Ishikawa (cell line): ENCODE data around the gene SHISA3.

ENCODE experiments used
- CEBPB ChIP-seq: IDR thresholded peaks from 2 replicates; pipeline ENCODE4 v1.6.1; 2012
- CREB1 ChIP-seq: IDR thresholded peaks from 2 replicates; pipeline ENCODE4 v1.6.1; 2012; ENCODE audit warnings: low read depth
- EGR1 ChIP-seq: IDR thresholded peaks from 2 replicates; pipeline ENCODE4 v1.6.1; 2012
- EP300 ChIP-seq: IDR thresholded peaks from 2 replicates; pipeline ENCODE4 v1.6.1; 2012; ENCODE audit warnings: borderline replicate concordance
- FOXM1 ChIP-seq: IDR thresholded peaks from 2 replicates; pipeline ENCODE4 v1.6.1; 2012; ENCODE audit warnings: low read depth, borderline replicate concordance
- MAX ChIP-seq: IDR thresholded peaks from 2 replicates; pipeline ENCODE4 v1.6.1; 2012
- NFIC ChIP-seq: IDR thresholded peaks from 2 replicates; pipeline ENCODE4 v1.6.1; 2012
- RAD21 ChIP-seq: IDR thresholded peaks from 2 replicates; pipeline ENCODE4 v1.6.1; 2012; ENCODE audit warnings: low read depth
- REST ChIP-seq: IDR thresholded peaks from 2 replicates; pipeline ENCODE4 v1.6.1; 2012; ENCODE audit warnings: low read depth, mild to moderate bottlenecking
- TAF1 ChIP-seq: IDR thresholded peaks from 2 replicates; pipeline ENCODE4 v1.6.1; 2012; ENCODE audit warnings: low read depth, mild to moderate bottlenecking
- TCF12 ChIP-seq: IDR thresholded peaks from 2 replicates; pipeline ENCODE4 v1.6.1; 2012; ENCODE audit warnings: low read depth
- TEAD4 ChIP-seq: IDR thresholded peaks from 2 replicates; pipeline ENCODE4 v1.6.1; 2012
- USF1 ChIP-seq: IDR thresholded peaks from 2 replicates; pipeline ENCODE4 v1.6.1; 2012
- YY1 ChIP-seq: IDR thresholded peaks from 2 replicates; pipeline ENCODE4 v1.6.1; 2012; ENCODE audit warnings: low read depth
- ZBTB7A ChIP-seq: IDR thresholded peaks from 2 replicates; pipeline ENCODE4 v1.6.1; 2012; ENCODE audit warnings: low read depth

Gene SHISA3

GRCh38 chr4:42377497-42377896, 19.8 kb upstream of the SHISA3 start:
- TF ChIP-seq RAD21, result no peak
- no peak for TF ChIP-seq TAF1
- no peak for TF ChIP-seq TCF12
- TF ChIP-seq EP300, result no peak

- TF ChIP-seq FOXM1 (no peak), TCF12 (no peak), YY1 (no peak), CEBPB (no peak), CREB1 (no peak), EP300 (no peak)
Observed at GRCh38 chr4:42381666-42382065, 15.6 kb upstream of the SHISA3 start.

GRCh38 chr4:42385516-42385915, 11.8 kb upstream of the SHISA3 start:
- TF ChIP-seq TCF12 (no peak), EGR1 (no peak), NFIC (no peak), TEAD4 (no peak), RAD21 (no peak), FOXM1 (no peak), USF1 (no peak), ZBTB7A (no peak), CEBPB (no peak), YY1 (no peak), CREB1 (no peak)

GRCh38 chr4:42390622-42391354, 6.5 kb upstream of the SHISA3 start:
- no peak for TF ChIP-seq EGR1
- TF ChIP-seq CREB1, result no peak
- TF ChIP-seq YY1, result no peak
- no peak for TF ChIP-seq EP300

- TF ChIP-seq EP300 (no peak), NFIC (no peak), YY1 (no peak)
Observed at GRCh38 chr4:42391355-42391664, 6.0 kb upstream of the SHISA3 start.

- TF ChIP-seq EGR1 (no peak), USF1 (no peak), CEBPB (no peak), RAD21 (no peak), NFIC (no peak), TAF1 (no peak), ZBTB7A (no peak), TCF12 (no peak)
Observed at GRCh38 chr4:42391981-42392380, 5.3 kb upstream of the SHISA3 start.

GRCh38 chr4:42392436-42392835, 4.9 kb upstream of the SHISA3 start:
- TF ChIP-seq USF1 (no peak), EP300 (no peak), TEAD4 (no peak), FOXM1 (no peak), CEBPB (no peak), CREB1 (no peak), EGR1 (no peak), TAF1 (no peak), TCF12 (no peak), NFIC (no peak), ZBTB7A (no peak), REST (no peak), YY1 (no peak), RAD21 (no peak), MAX (no peak)

- TF ChIP-seq TAF1 (no peak), TEAD4 (no peak), FOXM1 (no peak), EP300 (no peak), CEBPB (no peak), YY1 (no peak), ZBTB7A (no peak), REST (no peak), EGR1 (no peak), CREB1 (no peak), TCF12 (no peak), NFIC (no peak), USF1 (no peak), RAD21 (no peak), MAX (no peak)
Observed at GRCh38 chr4:42395595-42395994, 1.7 kb upstream of the SHISA3 start.
